NCI-H82 (cell line): Measurements from ENCODE around the gene SYNPR.

Experiments used
- DNase-seq: peaks from one replicate; lab custom pipeline; 2025; lab: John Stamatoyannopoulos, UW

Gene SYNPR

GRCh38 chr3:63556401-63556800 lies 278.3 kb downstream of the SYNPR start:
- DNase-seq, result no peak

GRCh38 chr3:63557912-63558311 lies 279.8 kb downstream of the SYNPR start:
- no peak for DNase-seq

- no peak for DNase-seq
Measured at GRCh38 chr3:63559884-63560283, 281.8 kb downstream of the SYNPR start.

- DNase-seq, result no peak
Measured at GRCh38 chr3:63561879-63562278, 283.8 kb downstream of the SYNPR start.

GRCh38 chr3:63562323-63562722 lies 284.2 kb downstream of the SYNPR start:
- no peak for DNase-seq

GRCh38 chr3:63563572-63563971 lies 285.5 kb downstream of the SYNPR start:
- DNase-seq, result no peak

- DNase-seq, result peak; percentile 24
Measured at GRCh38 chr3:63565220-63565619, 287.1 kb downstream of the SYNPR start.

- no peak for DNase-seq
Measured at GRCh38 chr3:63571682-63572081, 293.6 kb downstream of the SYNPR start.

GRCh38 chr3:63576846-63577245 lies 298.7 kb downstream of the SYNPR start:
- no peak for DNase-seq

- peak; percentile 52 for DNase-seq
Measured at GRCh38 chr3:63578858-63579257, 300.8 kb downstream of the SYNPR start.

- DNase-seq, result no peak
Measured at GRCh38 chr3:63580151-63580550, 302.0 kb downstream of the SYNPR start.

GRCh38 chr3:63582943-63583500 lies 304.9 kb downstream of the SYNPR start:
- no peak for DNase-seq

GRCh38 chr3:63584681-63585080 lies 306.6 kb downstream of the SYNPR start:
- no peak for DNase-seq

GRCh38 chr3:63585927-63586326 lies 307.8 kb downstream of the SYNPR start:
- peak; percentile 16 for DNase-seq

GRCh38 chr3:63588895-63589294 lies 310.8 kb downstream of the SYNPR start:
- DNase-seq, result peak; percentile 4

GRCh38 chr3:63593779-63594178 lies 315.7 kb downstream of the SYNPR start:
- no peak for DNase-seq

GRCh38 chr3:63595221-63595620 lies 317.1 kb downstream of the SYNPR start:
- DNase-seq, result peak; percentile 98

- no peak for DNase-seq
Measured at GRCh38 chr3:63597019-63597418, 318.9 kb downstream of the SYNPR start.

- DNase-seq, result no peak
Measured at GRCh38 chr3:63607716-63608115, 329.6 kb downstream of the SYNPR start.

- DNase-seq, result no peak
Measured at GRCh38 chr3:63609408-63609807, 331.3 kb downstream of the SYNPR start.

GRCh38 chr3:63609834-63610233 lies 331.7 kb downstream of the SYNPR start:
- DNase-seq, result no peak

- DNase-seq, result no peak
Measured at GRCh38 chr3:63611382-63611781, 333.3 kb downstream of the SYNPR start.

GRCh38 chr3:63613561-63613960 lies 335.5 kb downstream of the SYNPR start:
- no peak for DNase-seq

GRCh38 chr3:63617391-63617790 lies 339.3 kb downstream of the SYNPR start:
- DNase-seq, result peak; percentile 84
